Islet precursor cell (in vitro differentiated cells): ENCODE data around the gene EYS.

Experiments
- DNase-seq: peaks from one replicate; pipeline ENCODE4 v3.0.0-alpha.2; 2018

EYS gene

GRCh38 chr6:65707126-65707826, at the start of gene EYS:
Gene EYS, minus strand, starts transcription at chr6:65707226. Its CDS starts 211,816 bp downstream, at chr6:65495410.
- no peak for DNase-seq

GRCh38 chr6:65746302-65746701, 39.3 kb upstream of the EYS start:
- DNase-seq, result no peak

GRCh38 chr6:65745614-65746013, 38.6 kb upstream of the EYS start:
- no peak for DNase-seq

GRCh38 chr6:65728879-65729479, 22.0 kb upstream of the EYS start:
- no peak for DNase-seq

- no peak for DNase-seq
These were observed 12.1 kb upstream of the EYS start for GRCh38 chr6:65719101-65719500.

- no peak for DNase-seq
These were observed 4.5 kb upstream of the EYS start for GRCh38 chr6:65711531-65711930.

- DNase-seq, result no peak
These were observed 2.2 kb upstream of the EYS start for GRCh38 chr6:65709099-65709830.

- DNase-seq, result no peak
These were observed 1.1 kb upstream of the EYS start for GRCh38 chr6:65708162-65708561.

- no peak for DNase-seq
These were observed 590 bp downstream of the EYS start for GRCh38 chr6:65706436-65706835.

- no peak for DNase-seq
These were observed 5.7 kb downstream of the EYS start for GRCh38 chr6:65701325-65701724.

GRCh38 chr6:65700561-65700960, 6.5 kb downstream of the EYS start:
- no peak for DNase-seq

- no peak for DNase-seq
These were observed 14.9 kb downstream of the EYS start for GRCh38 chr6:65692109-65692508.

GRCh38 chr6:65680232-65680631, 26.8 kb downstream of the EYS start:
- no peak for DNase-seq

- peak; percentile 63 for DNase-seq
These were observed 35.1 kb downstream of the EYS start for GRCh38 chr6:65671922-65672321.

GRCh38 chr6:65667916-65668656, 38.9 kb downstream of the EYS start:
- no peak for DNase-seq

- no peak for DNase-seq
These were observed 56.9 kb downstream of the EYS start for GRCh38 chr6:65650086-65650485.

GRCh38 chr6:65649392-65649791, 57.6 kb downstream of the EYS start:
- DNase-seq, result no peak

- no peak for DNase-seq
These were observed 60.5 kb downstream of the EYS start for GRCh38 chr6:65646544-65646943.

GRCh38 chr6:65642776-65643175, 64.2 kb downstream of the EYS start:
- DNase-seq, result no peak

- DNase-seq, result peak; percentile 74
These were observed 68.8 kb downstream of the EYS start for GRCh38 chr6:65638047-65638831.

- DNase-seq, result no peak
These were observed 69.6 kb downstream of the EYS start for GRCh38 chr6:65637289-65638046.

GRCh38 chr6:65633501-65633900, 73.5 kb downstream of the EYS start:
- no peak for DNase-seq
